CD4-positive, alpha-beta T cell treated with Interferon alpha-2 for 1 hour (primary cell): ENCODE results near the gene MMD.

Experiments
- DNase-seq, 2 donors: peaks; one replicate each; pipeline ENCODE4 v3.0.0-alpha.2; 2020 to 2022

MMD gene

DNA sequence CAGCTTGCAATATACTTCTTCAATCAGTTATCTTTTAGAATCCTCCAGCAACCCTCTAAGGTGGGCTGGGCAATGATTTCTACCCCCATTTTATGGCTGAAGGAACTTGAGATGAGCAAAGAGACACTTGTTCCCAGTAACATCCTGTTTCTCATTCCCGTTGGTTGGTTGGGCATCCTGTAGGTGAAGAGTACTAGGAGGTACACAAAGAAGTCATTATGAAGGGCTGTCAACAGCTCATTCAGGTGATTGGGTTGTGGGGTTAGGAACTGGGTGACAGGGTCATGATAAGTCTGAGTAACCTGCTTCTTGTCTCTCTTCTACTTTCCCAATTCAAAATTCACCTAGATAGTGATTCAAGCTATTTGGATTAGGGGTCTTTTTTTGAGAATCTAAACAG lies 76.5 kb downstream of the MMD start:
- no peak for DNase-seq

- DNase-seq: peak; percentile 3 to 81
These were observed 77.1 kb downstream of the MMD start for GRCh38 chr17:55344514-55344997.

DNA sequence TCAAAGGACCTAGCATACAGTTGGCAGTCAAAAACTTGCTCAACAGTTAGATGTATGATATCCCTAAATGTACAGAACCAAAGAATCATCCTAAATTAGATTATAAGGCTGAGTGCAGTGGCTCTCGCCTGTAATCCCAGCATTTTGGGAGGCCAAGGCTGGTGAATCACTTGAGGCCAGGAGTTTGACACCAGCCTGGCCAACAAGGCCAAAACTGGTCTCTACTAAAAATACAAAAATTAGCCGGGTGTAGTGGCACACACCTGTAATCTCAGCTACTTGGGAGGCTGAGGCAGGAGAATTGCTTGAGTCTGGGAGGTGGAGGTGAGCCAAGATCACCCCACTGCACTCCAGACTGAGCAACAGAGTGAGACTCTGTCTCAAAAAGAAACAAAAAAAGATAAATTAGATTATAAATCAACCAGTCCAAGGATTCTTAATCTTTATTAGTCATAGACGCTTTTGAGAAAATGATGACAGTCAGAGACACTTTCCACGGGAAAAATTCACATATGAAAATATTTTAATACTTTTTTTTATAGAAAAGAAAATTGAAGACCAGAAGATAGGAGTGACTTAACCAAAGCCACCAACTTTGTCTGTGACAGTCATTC lies 77.6 kb downstream of the MMD start:
- DNase-seq: no peak

GRCh38 chr17:55342800-55343585 lies 78.6 kb downstream of the MMD start:
- no peak for DNase-seq
